T-helper 2 cell treated with Interferon-gamma antibody and Interleukin-4, amounts not matched to agents 5 μg/mL and 100 μg/mL, for 36 hours (primary cell): ENCODE data around the gene SCYGR4.
"Not testable (repeated sequence)": the region's sequence is repeated elsewhere in the genome, so short reads cannot be mapped to it uniquely, and the experiment has no call there.

Experiments
- DNase-seq: peaks from one replicate; pipeline ENCODE4 v3.0.0; 2021; ENCODE audit warnings: low spot score
- H3K27ac Mint-ChIP-seq: one replicate; pipeline ENCODE4 v1.8.0; 2021; ENCODE audit warnings: mild to moderate bottlenecking, mixed read lengths
- H3K27me3 Mint-ChIP-seq: one replicate; pipeline ENCODE4 v1.8.0; 2021; ENCODE audit warnings: low read depth, mixed read lengths
- H3K36me3 Mint-ChIP-seq: one replicate; pipeline ENCODE4 v1.8.0; 2021; ENCODE audit warnings: low read depth, mixed read lengths
- H3K4me1 Mint-ChIP-seq: one replicate; pipeline ENCODE4 v1.8.0; 2021; ENCODE audit warnings: low read depth, mixed read lengths
- H3K4me3 Mint-ChIP-seq: one replicate; pipeline ENCODE4 v1.8.0; 2022; ENCODE audit warnings: mild to moderate bottlenecking, moderate library complexity, mixed read lengths
- H3K9me3 Mint-ChIP-seq: one replicate; pipeline ENCODE4 v1.8.0; 2021; ENCODE audit warnings: mixed read lengths

Gene SCYGR4, protein sequence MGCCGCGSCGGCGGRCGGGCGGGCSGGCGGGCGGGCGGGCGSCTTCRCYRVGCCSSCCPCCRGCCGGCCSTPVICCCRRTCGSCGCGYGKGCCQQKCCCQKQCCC

DNA sequence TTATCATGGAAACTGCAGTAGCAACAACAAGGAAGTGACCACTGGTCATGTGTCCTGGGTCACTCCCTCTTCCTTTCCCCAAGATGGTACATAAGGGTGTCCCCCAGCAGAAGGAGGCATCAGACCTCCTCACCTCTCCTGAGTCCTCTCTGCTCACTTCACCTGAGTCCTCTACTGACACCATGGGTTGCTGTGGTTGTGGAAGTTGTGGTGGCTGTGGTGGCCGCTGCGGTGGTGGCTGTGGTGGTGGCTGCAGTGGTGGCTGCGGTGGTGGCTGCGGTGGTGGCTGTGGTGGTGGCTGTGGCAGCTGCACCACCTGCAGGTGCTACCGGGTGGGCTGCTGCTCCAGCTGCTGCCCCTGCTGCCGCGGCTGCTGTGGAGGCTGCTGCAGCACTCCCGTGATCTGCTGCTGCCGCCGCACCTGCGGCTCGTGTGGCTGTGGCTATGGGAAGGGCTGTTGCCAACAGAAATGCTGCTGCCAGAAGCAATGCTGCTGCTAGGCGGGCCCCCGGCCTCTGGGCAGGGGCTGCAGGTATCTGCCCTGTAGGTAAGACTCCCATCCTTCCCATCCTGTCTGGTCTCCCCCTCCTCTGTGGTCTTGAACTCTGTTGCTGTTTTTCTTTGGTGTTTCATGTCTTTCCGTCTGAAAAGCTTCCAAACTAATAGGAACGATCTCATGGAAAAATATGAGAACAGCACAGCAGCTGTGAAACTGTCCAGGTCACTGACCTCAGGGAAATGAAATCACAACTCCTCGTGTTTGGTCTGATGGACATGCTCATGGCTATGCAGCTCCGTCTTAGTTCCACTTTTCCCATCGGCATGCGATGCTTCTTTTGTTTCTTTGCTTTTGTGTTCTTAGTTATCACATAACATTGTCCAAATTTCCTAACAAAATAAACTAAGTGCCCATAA lies at the start of gene SCYGR4:
Gene SCYGR4, plus strand, starts transcription at position 183 of the 915 bp plus-strand sequence. Its CDS starts 0 bp downstream, at position 183.
- H3K4me3 Mint-ChIP-seq: no peak within 1 kb of the TSS
- H3K4me1 Mint-ChIP-seq: no peaks in the 10 kb centered on the region
- DNase-seq: no peak
- H3K27me3 Mint-ChIP-seq: peaks cover 4% of the 10 kb centered on the region
- no peak within 1 kb of the TSS for H3K27ac Mint-ChIP-seq
- no peaks in the 10 kb centered on the region for H3K36me3 Mint-ChIP-seq
- no peaks in the 10 kb centered on the region for H3K9me3 Mint-ChIP-seq

DNA sequence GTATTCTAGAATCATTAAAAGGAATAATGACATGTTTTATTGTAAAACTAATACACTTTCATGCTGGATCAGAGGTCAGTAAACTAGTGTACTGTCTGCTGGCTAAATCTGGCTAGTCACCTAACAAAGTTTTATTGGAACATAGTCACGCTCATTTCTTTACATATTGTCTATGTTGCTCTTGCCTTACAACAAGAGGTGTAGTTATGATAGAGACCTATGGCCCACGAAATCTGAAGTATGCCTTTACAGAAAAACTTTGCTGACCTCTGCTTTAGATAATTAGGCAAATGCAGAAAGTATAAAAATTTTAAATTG lies 48.5 kb upstream of the SCYGR4 start:
- H3K36me3 Mint-ChIP-seq: no peaks in the 10 kb centered on the region
- no peak for DNase-seq
- H3K4me1 Mint-ChIP-seq: no peaks in the 10 kb centered on the region
- no peaks in the 10 kb centered on the region for H3K9me3 Mint-ChIP-seq
- peaks cover 2% of the 10 kb centered on the region for H3K27me3 Mint-ChIP-seq
- no peak overlapping the region for H3K27ac Mint-ChIP-seq
- H3K4me3 Mint-ChIP-seq: no peak overlapping the region

DNA sequence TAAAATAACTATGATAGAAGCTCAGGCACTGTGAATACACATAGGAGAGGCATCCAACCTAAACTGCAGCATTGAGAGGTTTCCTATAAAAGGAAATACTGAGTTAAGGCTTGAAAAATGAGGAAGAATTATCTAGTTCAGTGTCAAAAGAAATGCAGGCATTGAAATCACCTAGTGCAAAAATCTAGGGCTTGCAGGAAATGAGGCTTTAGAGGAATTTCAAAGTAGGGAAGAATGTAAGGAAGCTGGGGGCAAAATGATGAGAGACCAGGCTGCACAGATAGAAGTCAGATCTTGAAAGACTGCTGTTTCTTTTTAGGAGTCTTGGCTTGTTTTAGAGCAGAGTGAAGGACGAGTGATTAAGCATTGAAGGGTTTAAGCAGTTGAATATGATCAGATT lies 46.7 kb upstream of the SCYGR4 start:
- no peaks in the 10 kb centered on the region for H3K36me3 Mint-ChIP-seq
- no peaks in the 10 kb centered on the region for H3K4me1 Mint-ChIP-seq
- H3K27ac Mint-ChIP-seq: no peak overlapping the region
- H3K4me3 Mint-ChIP-seq: no peak overlapping the region
- no peaks in the 10 kb centered on the region for H3K9me3 Mint-ChIP-seq
- no peak for DNase-seq
- peaks cover 2% of the 10 kb centered on the region for H3K27me3 Mint-ChIP-seq

DNA sequence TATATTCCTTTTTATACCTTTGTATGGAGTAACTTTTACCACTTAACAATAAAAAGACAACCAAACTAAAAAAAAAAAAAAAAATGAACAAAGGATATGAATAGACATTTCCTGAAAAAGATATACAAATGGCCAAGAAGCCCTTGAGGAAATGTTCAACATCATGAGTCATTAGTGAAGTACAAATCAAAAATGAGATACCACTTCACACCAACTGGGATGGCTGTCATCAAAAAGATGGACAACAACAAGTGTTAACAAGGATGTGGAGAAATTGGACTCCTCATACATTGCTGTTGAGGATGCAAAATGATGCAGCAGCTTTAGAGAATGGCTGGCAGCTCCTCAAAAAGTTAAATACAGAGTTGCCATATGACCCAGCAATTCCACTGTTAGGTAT lies 41.2 kb upstream of the SCYGR4 start:
- Mint-ChIP-seq H3K4me1 (no peaks in the 10 kb centered on the region), H3K36me3 (no peaks in the 10 kb centered on the region), H3K27ac (no peak overlapping the region), H3K9me3 (no peaks in the 10 kb centered on the region), H3K4me3 (no peak overlapping the region), H3K27me3 (peaks cover 22% of the 10 kb centered on the region)
- DNase-seq: no peak

DNA sequence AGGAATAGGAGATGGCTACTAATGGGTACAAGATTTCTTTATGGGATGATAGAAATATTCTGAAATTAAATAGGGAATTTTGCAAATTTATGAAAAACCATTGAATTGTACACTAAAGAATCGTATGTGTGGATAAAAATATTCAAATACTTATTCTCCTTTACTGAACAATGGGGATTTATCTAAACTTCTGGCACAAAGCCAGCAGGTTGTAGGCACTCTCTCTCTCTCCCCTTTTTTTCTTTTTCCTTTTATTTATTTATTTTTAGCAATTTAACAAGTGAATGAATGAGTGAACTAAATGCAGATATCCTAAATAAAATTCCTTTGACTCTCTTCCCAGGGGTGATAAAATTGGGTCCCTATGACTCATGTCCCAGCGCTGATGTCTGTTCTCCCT lies 40.5 kb upstream of the SCYGR4 start:
- H3K27me3 Mint-ChIP-seq: peaks cover 25% of the 10 kb centered on the region
- H3K36me3 Mint-ChIP-seq: no peaks in the 10 kb centered on the region
- H3K27ac Mint-ChIP-seq: no peak overlapping the region
- no peak overlapping the region for H3K4me3 Mint-ChIP-seq
- DNase-seq: no peak
- no peaks in the 10 kb centered on the region for H3K4me1 Mint-ChIP-seq
- no peaks in the 10 kb centered on the region for H3K9me3 Mint-ChIP-seq

DNA sequence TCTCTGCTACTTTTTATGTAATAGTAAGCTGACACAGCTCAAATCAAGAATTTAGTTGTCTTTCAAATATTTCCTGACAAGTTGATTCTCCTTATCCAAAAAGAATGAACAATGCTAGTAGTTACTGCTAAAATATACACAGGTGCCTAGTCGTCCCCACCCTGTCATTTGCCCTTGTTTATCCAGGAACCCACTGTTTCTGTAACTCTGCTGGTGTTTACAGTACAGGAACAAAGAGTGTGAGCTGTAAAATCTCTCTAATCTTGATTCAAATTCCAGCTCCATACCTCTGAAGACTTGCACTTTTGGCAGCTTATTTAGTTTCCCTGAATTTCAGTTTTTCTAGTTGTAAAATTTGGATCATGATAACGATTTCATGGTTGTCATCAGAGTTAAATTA lies 39.7 kb upstream of the SCYGR4 start:
- peaks cover 26% of the 10 kb centered on the region for H3K27me3 Mint-ChIP-seq
- H3K4me1 Mint-ChIP-seq: no peaks in the 10 kb centered on the region
- H3K9me3 Mint-ChIP-seq: peaks cover 7% of the 10 kb centered on the region
- no peaks in the 10 kb centered on the region for H3K36me3 Mint-ChIP-seq
- no peak for DNase-seq
- H3K27ac Mint-ChIP-seq: no peak overlapping the region
- H3K4me3 Mint-ChIP-seq: no peak overlapping the region

DNA sequence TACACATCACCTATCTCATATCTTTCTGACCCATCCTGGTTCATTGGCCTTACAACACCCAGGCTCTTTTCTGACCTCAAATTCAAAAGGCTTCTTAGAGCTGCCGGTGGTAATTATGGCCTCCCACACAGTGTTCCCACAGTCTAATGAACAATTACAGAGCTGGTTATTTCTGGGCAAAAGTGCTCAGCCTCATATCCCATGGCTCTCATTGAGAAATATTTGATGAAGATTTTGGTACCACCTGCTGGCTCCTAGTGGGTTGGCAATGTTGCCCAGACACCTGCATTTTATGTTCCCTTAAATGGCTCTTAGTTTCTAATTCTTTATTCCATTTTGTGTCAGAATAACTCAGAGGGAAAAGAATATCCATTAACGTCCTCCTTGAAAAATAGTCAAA lies 38.7 kb upstream of the SCYGR4 start:
- Mint-ChIP-seq H3K9me3 (peaks cover 12% of the 10 kb centered on the region), H3K36me3 (no peaks in the 10 kb centered on the region), H3K27ac (no peak overlapping the region), H3K27me3 (peaks cover 25% of the 10 kb centered on the region), H3K4me3 (no peak overlapping the region), H3K4me1 (no peaks in the 10 kb centered on the region)
- no peak for DNase-seq

DNA sequence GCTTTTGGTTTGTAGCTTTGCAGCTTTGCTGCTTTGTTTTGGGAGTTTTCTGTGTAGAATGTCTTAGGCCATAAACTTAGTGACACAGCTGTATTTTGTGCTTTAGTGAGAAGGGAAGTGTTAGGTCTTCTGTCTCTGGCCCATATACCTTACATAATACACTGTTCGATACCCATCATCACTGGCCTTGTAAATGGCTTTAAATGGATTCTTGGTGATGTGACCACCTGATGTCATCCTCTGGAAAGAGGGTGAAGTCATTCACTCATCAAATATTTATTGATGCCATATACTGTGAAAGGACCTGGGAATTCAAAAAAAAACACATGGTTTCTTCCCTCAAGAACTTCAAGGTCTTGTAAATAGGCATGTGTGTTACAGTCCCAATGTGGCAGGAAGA lies 37.5 kb upstream of the SCYGR4 start:
- no peak overlapping the region for H3K4me3 Mint-ChIP-seq
- H3K9me3 Mint-ChIP-seq: peaks cover 12% of the 10 kb centered on the region
- no peaks in the 10 kb centered on the region for H3K4me1 Mint-ChIP-seq
- DNase-seq: no peak
- peaks cover 25% of the 10 kb centered on the region for H3K27me3 Mint-ChIP-seq
- H3K36me3 Mint-ChIP-seq: no peaks in the 10 kb centered on the region
- no peak overlapping the region for H3K27ac Mint-ChIP-seq

DNA sequence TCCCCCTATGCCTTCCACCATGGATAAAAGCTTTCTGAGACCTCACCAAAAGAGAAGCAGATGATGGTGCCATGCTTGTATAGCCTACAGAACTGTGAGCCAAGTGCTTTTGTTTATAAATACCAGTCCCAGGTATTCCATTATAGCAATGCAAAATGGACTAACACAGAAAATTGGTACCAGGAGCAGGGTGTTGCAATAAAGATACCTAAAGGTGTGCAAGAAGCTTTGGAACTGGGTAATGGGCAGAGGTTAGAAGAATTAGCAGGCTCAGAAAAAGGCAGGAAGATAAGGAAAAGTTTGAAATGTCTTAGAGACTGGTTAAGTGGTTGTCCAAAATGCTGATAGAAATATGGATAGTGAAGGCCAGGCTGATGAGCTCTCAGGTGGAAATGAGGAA lies 34.9 kb upstream of the SCYGR4 start:
- Mint-ChIP-seq H3K27me3 (peaks cover 21% of the 10 kb centered on the region), H3K4me3 (no peak overlapping the region), H3K4me1 (no peaks in the 10 kb centered on the region), H3K36me3 (no peaks in the 10 kb centered on the region), H3K27ac (no peak overlapping the region), H3K9me3 (peaks cover 12% of the 10 kb centered on the region)
- no peak for DNase-seq

DNA sequence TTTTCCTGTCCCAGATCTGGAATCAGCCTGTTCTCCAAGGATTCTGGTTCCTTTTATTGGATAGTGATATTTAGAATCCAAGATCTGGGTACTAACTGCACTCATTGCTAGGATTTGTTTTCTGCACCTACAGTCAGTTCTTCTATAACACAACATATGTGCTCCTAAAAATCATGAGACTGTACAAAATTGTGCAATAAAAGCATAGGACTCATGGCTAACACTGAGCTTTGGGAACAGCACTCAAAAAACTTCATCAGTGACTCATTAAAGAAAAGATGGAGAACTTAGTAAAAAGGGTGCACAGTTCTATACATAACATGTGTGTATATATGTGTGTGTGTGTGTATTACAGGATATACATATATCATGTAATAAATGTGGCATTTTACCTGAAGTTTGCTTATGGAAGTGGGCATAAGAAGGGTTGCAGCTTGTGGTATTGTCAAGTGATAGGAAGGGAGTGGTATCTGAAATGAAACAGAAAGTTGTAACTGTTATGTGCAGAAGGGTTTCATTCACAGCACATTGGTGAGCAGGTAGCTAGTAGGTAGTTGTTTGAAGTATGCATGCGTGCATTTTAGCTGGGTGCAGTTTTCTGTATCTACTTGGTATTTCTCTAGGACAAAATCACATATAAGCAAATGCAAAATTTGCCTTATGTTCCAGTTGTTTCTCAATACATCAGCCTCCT lies 24.5 kb upstream of the SCYGR4 start:
- no peak overlapping the region for H3K4me3 Mint-ChIP-seq
- H3K27me3 Mint-ChIP-seq: peaks cover 30% of the 10 kb centered on the region
- H3K27ac Mint-ChIP-seq: no peak overlapping the region

DNA sequence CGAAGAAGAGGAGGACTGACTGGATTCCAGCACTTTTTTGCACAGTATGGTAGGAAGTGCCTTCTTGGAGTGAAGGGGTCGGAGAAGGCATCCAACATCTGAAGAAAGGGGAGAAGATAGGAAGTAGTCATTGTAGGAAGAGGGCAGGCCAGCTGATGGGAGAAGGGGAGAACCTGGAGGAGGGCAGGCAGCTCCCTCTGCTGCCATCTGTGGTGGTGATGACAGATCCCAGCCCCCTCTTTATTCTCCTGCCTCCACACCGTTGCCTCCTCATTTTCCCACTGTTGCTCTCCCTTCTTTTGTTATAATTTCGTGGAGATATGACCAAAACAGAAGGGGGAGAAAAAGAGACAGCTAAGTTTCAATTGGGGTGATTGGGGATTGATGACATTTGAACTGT lies 21.5 kb upstream of the SCYGR4 start:
- Mint-ChIP-seq H3K36me3 (no peaks in the 10 kb centered on the region), H3K27me3 (peaks cover 18% of the 10 kb centered on the region), H3K4me3 (no peak overlapping the region), H3K27ac (no peak overlapping the region), H3K4me1 (peaks cover 9% of the 10 kb centered on the region), H3K9me3 (no peaks in the 10 kb centered on the region)
- no peak for DNase-seq

More for the DNA sequence above, 24.5 kb upstream of the SCYGR4 start:
- Mint-ChIP-seq H3K4me1 (peaks cover 9% of the 10 kb centered on the region), H3K36me3 (no peaks in the 10 kb centered on the region), H3K9me3 (peaks cover 4% of the 10 kb centered on the region)
- DNase-seq: no peak

DNA sequence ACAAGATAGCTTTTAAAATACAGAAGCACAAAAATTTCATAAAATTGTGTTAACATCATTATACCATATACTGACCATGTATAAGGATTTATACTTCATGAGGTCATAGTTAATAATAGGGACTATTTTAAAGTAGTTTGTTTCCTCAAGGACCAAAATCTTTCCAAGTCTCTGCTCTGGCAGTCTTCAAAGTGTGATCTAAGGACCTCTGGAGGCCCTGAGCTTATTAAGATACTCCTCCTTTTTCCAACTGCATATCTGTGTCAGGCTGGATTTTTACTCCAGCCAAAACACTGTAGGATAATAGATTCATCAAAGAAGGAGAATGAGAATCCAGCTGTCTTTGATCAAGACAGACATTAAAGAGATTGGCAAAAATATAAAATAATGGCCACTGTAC lies 20.3 kb upstream of the SCYGR4 start:
- Mint-ChIP-seq H3K4me3 (no peak overlapping the region), H3K27me3 (peaks cover 15% of the 10 kb centered on the region), H3K27ac (no peak overlapping the region), H3K4me1 (peaks cover 9% of the 10 kb centered on the region), H3K9me3 (no peaks in the 10 kb centered on the region), H3K36me3 (no peaks in the 10 kb centered on the region)
- no peak for DNase-seq

DNA sequence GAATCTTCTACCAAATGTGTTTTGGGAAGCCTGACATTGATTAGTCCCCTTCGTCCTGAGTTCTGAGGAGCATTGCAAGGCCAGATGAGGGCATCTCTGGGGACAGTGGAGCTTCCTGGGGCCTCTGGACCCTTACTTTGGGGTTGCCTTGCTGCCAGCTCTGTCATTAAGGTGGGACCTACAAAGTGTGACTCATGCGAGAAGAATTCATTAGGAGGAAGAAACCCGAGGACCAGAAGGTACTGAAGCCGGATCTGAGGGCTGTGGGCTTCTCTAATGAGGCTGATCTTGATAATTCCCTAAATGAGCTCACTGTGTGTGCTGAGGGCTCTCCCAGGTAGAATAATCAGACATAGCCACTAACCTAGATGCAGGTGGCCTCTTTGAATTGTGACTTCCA lies 19.3 kb upstream of the SCYGR4 start:
- no peak overlapping the region for H3K4me3 Mint-ChIP-seq
- no peak for DNase-seq
- H3K27me3 Mint-ChIP-seq: peaks cover 15% of the 10 kb centered on the region
- no peaks in the 10 kb centered on the region for H3K36me3 Mint-ChIP-seq
- H3K27ac Mint-ChIP-seq: no peak overlapping the region
- H3K4me1 Mint-ChIP-seq: peaks cover 5% of the 10 kb centered on the region
- H3K9me3 Mint-ChIP-seq: no peaks in the 10 kb centered on the region

DNA sequence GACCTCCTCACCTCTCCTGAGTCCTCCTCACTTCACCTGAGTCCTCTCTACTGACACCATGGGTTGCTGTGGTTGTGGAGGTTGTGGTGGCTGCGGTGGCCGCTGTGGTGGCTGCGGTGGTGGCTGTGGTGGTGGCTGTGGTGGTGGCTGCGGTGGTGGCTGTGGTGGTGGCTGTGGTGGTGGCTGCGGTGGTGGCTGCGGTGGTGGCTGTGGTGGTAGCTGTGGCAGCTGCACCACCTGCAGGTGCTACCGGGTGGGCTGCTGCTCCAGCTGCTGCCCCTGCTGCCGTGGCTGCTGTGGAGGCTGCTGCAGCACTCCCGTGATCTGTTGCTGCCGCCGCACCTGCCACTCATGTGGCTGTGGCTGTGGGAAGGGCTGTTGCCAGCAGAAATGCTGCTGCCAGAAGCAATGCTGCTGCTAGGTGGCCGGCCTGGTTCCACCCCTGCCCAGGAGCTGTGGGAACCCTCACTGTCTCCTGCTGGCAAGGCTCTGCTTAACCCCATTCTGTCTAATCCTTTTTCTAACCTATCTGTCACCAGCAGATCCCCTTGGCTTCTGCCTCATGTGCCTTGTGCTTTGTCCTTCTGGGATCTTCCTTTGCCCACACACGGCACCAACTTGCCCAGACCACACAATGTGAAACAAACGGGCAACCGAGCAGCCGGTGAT lies 18.3 kb upstream of the SCYGR4 start, which contains the start of gene SCYGR2:
Gene SCYGR2, plus strand, starts transcription at position 59 of the 669 bp plus-strand sequence. Its CDS starts 0 bp downstream, at position 59.
- H3K4me1 Mint-ChIP-seq, DNase-seq, H3K27ac Mint-ChIP-seq, H3K36me3 Mint-ChIP-seq, H3K4me3 Mint-ChIP-seq, H3K9me3 Mint-ChIP-seq: not testable (repeated sequence)
- H3K27me3 Mint-ChIP-seq: peaks cover 13% of the 10 kb centered on the region
